HEK293 (cell line): ENCODE measurements around the gene NUP107.

Experiments
- CTCF ChIA-PET: fragments of 350-600 bp; formaldehyde crosslinking; extraction: SDS; loops from one replicate; lab custom pipeline; 2021; ENCODE audit warnings: antibody characterized with exemption; lab: Yijun Ruan, JAX
- POLR2A ChIA-PET: fragments of 300-600 bp; formaldehyde crosslinking; extraction: SDS; loops from one replicate; lab custom pipeline; 2020; ENCODE audit warnings: antibody characterized with exemption, inconsistent platforms; lab: Yijun Ruan, JAX
- H3K27ac ChIP-seq: fragments of 200-500 bp; sonication (Bioruptor generic); 2 replicates; pipeline ENCODE4 v1.5.1; 2014; ENCODE audit warnings: low read depth, low read length, control low read depth, inconsistent platforms; ENCODE audit errors: extremely low read depth
- H3K36me3 ChIP-seq, 2 experiments: fragments of 200-500 bp in 1 of 2; sonication (Bioruptor generic) in 1 of 2; 1 replicate in 1 of 2; 2 replicates in 1 of 2; pipeline ENCODE4 v1.5.1; 2014 to 2017; ENCODE audit warnings: inconsistent platforms in 2 of 2, low read length in 2 of 2; ENCODE audit not compliant: control insufficient read depth in 2 of 2, insufficient read depth in 1 of 2
- H3K4me1 ChIP-seq: fragments of 200-500 bp; sonication (Bioruptor generic); 2 replicates; pipeline ENCODE4 v1.5.1; 2014; ENCODE audit warnings: mild to moderate bottlenecking, low read length, inconsistent platforms; ENCODE audit not compliant: control insufficient read depth, insufficient read depth
- H3K4me3 ChIP-seq: 2 replicates; pipeline ENCODE4 v1.5.1; 2011; ENCODE audit warnings: low read depth, mild to moderate bottlenecking, control low read depth, low read length, moderate library complexity
- H3K9me3 ChIP-seq: fragments of 200-500 bp; sonication (Bioruptor generic); 2 replicates; pipeline ENCODE4 v1.5.1; 2014; ENCODE audit warnings: low read depth, low read length, inconsistent platforms; ENCODE audit not compliant: control insufficient read depth, insufficient read depth
- BCL11B ChIP-seq: fragments of 450-650 bp; formaldehyde crosslinking; IDR thresholded peaks from 2 replicates; pipeline ENCODE4 v1.5.1; 2016; ENCODE audit warnings: low read depth, missing biosample characterization, missing genetic modification characterization
- HOXA7 ChIP-seq: sonication (generic); formaldehyde crosslinking; IDR thresholded peaks from 2 replicates; pipeline ENCODE4 v1.8.1; 2022; ENCODE audit warnings: missing genetic modification reagents, borderline replicate concordance
- SP2 ChIP-seq: fragments of 450-650 bp; formaldehyde crosslinking; IDR thresholded peaks from 2 replicates; pipeline ENCODE4 v1.5.1; 2016; ENCODE audit warnings: missing biosample characterization, missing genetic modification characterization
- TCF7L2 ChIP-seq: IDR thresholded peaks from 2 replicates; pipeline ENCODE4 v1.6.1; 2011; ENCODE audit warnings: low read depth, mild to moderate bottlenecking, inconsistent platforms, low read length, moderate library complexity, borderline replicate concordance
- ZBTB7A ChIP-seq: fragments of 450-650 bp; formaldehyde crosslinking; IDR thresholded peaks from 2 replicates; pipeline ENCODE4 v1.5.1; 2016; ENCODE audit warnings: low read depth, missing biosample characterization, missing genetic modification characterization
- ZFP3 ChIP-seq: fragments of 450-650 bp; formaldehyde crosslinking; IDR thresholded peaks from 2 replicates; pipeline ENCODE4 v1.5.1; 2016; ENCODE audit warnings: low read depth, missing biosample characterization, missing genetic modification characterization
- ZNF10 ChIP-seq: fragments of 450-650 bp; formaldehyde crosslinking; IDR thresholded peaks from 2 replicates; pipeline ENCODE4 v1.5.1; 2017; ENCODE audit warnings: missing biosample characterization, missing genetic modification characterization
- ZNF132 ChIP-seq: fragments of 450-650 bp; formaldehyde crosslinking; IDR thresholded peaks from 2 replicates; pipeline ENCODE4 v1.5.1; 2017; ENCODE audit warnings: missing biosample characterization, missing genetic modification characterization, borderline replicate concordance
- ZNF221 ChIP-seq: fragments of 450-650 bp; formaldehyde crosslinking; IDR thresholded peaks from 2 replicates; pipeline ENCODE4 v1.5.1; 2017; ENCODE audit warnings: missing biosample characterization, missing genetic modification characterization, borderline replicate concordance
- ZNF37A ChIP-seq: fragments of 450-650 bp; IDR thresholded peaks from 2 replicates; pipeline ENCODE4 v1.5.1; 2018; ENCODE audit warnings: missing biosample characterization, missing genetic modification characterization
- ZNF394 ChIP-seq: fragments of 450-650 bp; formaldehyde crosslinking; IDR thresholded peaks from 2 replicates; pipeline ENCODE4 v1.5.1; 2016; ENCODE audit warnings: missing biosample characterization, missing genetic modification characterization, mild to moderate bottlenecking, moderate library complexity, borderline replicate concordance
- ZNF426 ChIP-seq: fragments of 450-650 bp; formaldehyde crosslinking; IDR thresholded peaks from 2 replicates; pipeline ENCODE4 v1.5.1; 2017; ENCODE audit warnings: missing biosample characterization, missing genetic modification characterization, mild to moderate bottlenecking, inconsistent platforms, moderate library complexity
- ZNF521 ChIP-seq: fragments of 450-650 bp; formaldehyde crosslinking; IDR thresholded peaks from 2 replicates; pipeline ENCODE4 v1.5.1; 2017; ENCODE audit warnings: missing biosample characterization, mild to moderate bottlenecking, missing genetic modification characterization
- ZNF558 ChIP-seq: fragments of 450-650 bp; formaldehyde crosslinking; IDR thresholded peaks from 2 replicates; pipeline ENCODE4 v1.5.1; 2016; ENCODE audit warnings: missing biosample characterization, missing genetic modification characterization
- ZNF621 ChIP-seq: fragments of 450-650 bp; formaldehyde crosslinking; IDR thresholded peaks from 2 replicates; pipeline ENCODE4 v1.5.1; 2017; ENCODE audit warnings: missing biosample characterization, missing genetic modification characterization
- ZNF623 ChIP-seq: fragments of 450-650 bp; formaldehyde crosslinking; IDR thresholded peaks from 2 replicates; pipeline ENCODE4 v1.5.1; 2016; ENCODE audit warnings: missing biosample characterization, missing genetic modification characterization
- ZNF660 ChIP-seq: fragments of 450-650 bp; IDR thresholded peaks from 2 replicates; pipeline ENCODE4 v1.5.1; 2018; ENCODE audit warnings: missing biosample characterization, mild to moderate bottlenecking, missing genetic modification characterization
- TF ChIP-seq, protein P1 (sequence below): fragments of 450-650 bp; formaldehyde crosslinking; IDR thresholded peaks from 2 replicates; pipeline ENCODE4 v1.5.1; 2016; ENCODE audit warnings: missing biosample characterization, missing genetic modification characterization
- TF ChIP-seq, protein P2 (sequence below): fragments of 450-650 bp; formaldehyde crosslinking; IDR thresholded peaks from 2 replicates; pipeline ENCODE4 v1.5.1; 2016; ENCODE audit warnings: missing biosample characterization, missing genetic modification characterization
- TF ChIP-seq, protein P3 (sequence below): fragments of 450-650 bp; formaldehyde crosslinking; IDR thresholded peaks from 2 replicates; pipeline ENCODE4 v1.5.1; 2016; ENCODE audit warnings: missing biosample characterization, missing genetic modification characterization
- TF ChIP-seq, protein P4 (sequence below): fragments of 450-650 bp; formaldehyde crosslinking; IDR thresholded peaks from 2 replicates; pipeline ENCODE4 v1.5.1; 2016; ENCODE audit warnings: missing biosample characterization, missing genetic modification characterization, borderline replicate concordance

NUP107 gene

DNA sequence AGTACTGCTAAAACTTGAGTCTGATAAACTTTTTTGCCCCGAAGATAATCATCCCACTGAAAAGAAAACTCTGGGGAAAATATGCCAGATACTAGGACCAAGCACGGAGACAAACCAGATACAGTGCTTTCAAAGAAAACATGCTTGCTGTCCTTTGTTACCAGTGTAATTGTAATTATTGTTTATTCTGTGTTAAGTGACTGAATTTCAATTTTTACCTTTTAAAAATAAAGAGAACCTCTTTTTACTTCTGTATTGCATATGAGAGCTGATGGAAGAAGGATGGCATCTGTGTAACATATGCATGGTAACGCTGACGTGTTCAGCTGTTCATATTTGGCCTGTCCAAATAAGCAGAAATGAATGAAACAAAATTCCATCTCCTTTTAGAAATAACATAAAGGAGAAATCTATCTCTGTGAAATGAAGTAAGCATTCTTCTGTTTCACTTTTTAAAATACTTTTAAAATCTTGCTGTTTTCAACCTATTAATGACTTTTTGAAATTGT lies 81.7 kb downstream of the NUP107 start (continued):
- TF ChIP-seq ZNF521 (tag by site-specific recombination) (no peak), ZNF621 (no peak), SP2 (no peak), BCL11B (tag by site-specific recombination) (no peak), ZBTB7A (tag by site-specific recombination) (no peak), ZNF660 (tag by site-specific recombination) (no peak), ZFP3 (tag by site-specific recombination) (no peak)

DNA sequence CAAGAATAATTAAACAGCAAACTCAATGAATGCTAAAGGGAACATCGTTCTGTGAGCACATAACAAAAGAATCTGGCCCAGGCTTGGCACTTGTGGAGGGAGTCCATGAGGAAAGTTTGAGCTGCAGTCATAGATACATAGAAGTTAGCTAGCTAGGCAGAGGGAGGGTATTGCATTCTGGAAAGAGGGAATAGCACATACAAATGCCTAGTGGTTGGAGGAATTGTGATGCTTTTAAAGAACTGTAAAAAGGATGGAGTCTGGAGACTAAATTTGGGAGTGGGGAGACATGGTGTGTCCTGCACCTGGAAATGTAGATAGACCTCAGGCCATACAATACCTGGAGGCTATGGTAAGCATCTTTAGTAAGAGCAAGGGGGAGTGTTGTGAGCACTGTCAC lies 83.2 kb downstream of the NUP107 start:
- Histone ChIP-seq H3K27ac (no peak overlapping the region), H3K36me3 (peaks cover 6 to 11% of the 10 kb centered on the region in 2 experiments; a peak in 2 of 3 replicates), H3K4me1 (no peaks in the 10 kb centered on the region), H3K9me3 (no peaks in the 10 kb centered on the region), H3K4me3 (no peak overlapping the region)
- CTCF ChIA-PET = interaction anchor here (1.2 kb wide), 1 partner anchor 24 kb away, joined by 3 read pairs; the partner anchor contains the start of gene SLC35E3
- POLR2A ChIA-PET = no interaction called here
- peak; percentile 36; the same call in 1 of the 2 replicates for TF ChIP-seq ZNF623 (tag by site-specific recombination)
- no peak for TF ChIP-seq ZNF558 (tag by site-specific recombination)

DNA sequence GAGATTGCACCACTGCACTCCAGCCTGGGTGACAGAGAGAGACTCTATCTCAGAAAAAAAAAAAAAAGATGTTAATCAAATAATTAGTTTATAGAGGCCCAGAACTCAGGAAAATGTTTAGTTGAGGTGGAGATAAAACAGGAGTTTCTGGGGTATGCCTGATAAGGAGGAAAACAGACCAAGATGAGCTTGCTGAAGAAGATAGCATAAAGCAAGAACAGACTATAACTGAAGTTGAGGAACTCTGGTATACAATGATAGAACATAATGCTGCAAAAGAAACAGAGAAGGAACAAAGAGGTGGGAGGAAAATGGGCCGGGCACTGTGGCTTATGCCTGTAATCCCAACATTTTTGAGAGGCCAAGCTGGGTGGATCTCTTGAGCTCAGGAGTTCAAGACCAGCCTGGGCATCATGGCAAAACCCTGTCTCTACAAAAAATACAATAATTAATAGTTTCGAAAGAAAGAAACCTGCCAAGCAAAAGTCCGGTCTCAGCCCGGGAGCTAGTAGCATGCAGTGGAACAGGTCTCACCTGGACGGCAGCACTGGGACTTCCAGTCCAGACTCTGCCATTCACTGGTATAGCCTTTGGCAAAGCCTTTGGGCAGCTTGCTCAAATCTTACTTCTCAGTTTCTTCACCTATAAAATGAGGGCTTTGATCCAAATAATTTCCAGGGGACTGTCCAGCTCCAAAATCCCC lies 84.6 kb downstream of the NUP107 start:
- no peaks in the 10 kb centered on the region for H3K9me3 ChIP-seq
- POLR2A ChIA-PET = interaction anchor here (1.1 kb wide), 1 partner anchor 38 kb away, joined by 4 read pairs; no protein-coding TSS in a partner anchor
- H3K36me3 ChIP-seq = peaks cover 6 to 7% of the 10 kb centered on the region in 2 experiments; a peak in 2 of 3 replicates
- TF ChIP-seq ZNF37A (tag by site-specific recombination) (no peak), ZNF10 (no peak), TCF7L2 (no peak), ZNF394 (tag by site-specific recombination) (no peak)
- TF ChIP-seq, protein P1, sequence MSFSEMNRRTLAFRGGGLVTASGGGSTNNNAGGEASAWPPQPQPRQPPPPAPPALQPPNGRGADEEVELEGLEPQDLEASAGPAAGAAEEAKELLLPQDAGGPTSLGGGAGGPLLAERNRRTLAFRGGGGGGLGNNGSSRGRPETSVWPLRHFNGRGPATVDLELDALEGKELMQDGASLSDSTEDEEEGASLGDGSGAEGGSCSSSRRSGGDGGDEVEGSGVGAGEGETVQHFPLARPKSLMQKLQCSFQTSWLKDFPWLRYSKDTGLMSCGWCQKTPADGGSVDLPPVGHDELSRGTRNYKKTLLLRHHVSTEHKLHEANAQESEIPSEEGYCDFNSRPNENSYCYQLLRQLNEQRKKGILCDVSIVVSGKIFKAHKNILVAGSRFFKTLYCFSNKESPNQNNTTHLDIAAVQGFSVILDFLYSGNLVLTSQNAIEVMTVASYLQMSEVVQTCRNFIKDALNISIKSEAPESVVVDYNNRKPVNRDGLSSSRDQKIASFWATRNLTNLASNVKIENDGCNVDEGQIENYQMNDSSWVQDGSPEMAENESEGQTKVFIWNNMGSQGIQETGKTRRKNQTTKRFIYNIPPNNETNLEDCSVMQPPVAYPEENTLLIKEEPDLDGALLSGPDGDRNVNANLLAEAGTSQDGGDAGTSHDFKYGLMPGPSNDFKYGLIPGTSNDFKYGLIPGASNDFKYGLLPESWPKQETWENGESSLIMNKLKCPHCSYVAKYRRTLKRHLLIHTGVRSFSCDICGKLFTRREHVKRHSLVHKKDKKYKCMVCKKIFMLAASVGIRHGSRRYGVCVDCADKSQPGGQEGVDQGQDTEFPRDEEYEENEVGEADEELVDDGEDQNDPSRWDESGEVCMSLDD (tag by site-specific recombination) = no peak
- TF ChIP-seq, protein P2, sequence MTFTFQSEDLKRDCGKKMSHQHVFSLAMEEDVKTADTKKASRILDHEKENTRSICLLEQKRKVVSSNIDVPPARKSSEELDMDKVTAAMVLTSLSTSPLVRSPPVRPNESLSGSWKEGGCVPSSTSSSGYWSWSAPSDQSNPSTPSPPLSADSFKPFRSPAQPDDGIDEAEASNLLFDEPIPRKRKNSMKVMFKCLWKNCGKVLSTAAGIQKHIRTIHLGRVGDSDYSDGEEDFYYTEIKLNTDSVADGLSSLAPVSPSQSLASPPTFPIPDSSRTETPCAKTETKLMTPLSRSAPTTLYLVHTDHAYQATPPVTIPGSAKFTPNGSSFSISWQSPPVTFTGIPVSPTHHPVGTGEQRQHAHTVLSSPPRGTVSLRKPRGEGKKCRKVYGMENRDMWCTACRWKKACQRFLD (tag by site-specific recombination) = no peak
- TF ChIP-seq, all 188 proteins: peak for 0
- H3K4me3 ChIP-seq = no peak overlapping the region
- no peak overlapping the region for H3K27ac ChIP-seq
- CTCF ChIA-PET = interaction anchor here (0.7 kb wide), 1 partner anchor 9 kb away, joined by 3 read pairs; no protein-coding TSS in a partner anchor
- H3K4me1 ChIP-seq = no peaks in the 10 kb centered on the region

DNA sequence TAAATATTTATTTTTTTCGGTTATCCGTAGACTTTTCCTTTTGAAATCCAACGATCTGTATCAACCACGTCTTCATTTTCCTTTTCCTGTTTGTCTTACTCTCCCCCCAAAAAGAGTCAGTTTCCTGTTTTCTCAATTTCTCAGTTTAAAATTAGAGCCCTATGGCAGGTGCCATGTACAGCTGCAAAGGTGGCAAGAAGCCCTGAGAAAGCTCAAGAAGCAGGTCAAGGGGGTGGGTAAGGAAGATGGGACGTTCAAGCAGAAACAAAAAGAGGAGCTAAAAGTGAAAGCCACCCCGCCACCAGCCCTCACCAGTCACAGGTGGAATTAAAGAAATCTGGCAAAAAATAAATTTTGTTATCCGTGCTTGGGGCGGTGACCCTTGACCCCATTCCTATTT lies 85.9 kb downstream of the NUP107 start:
- CTCF ChIA-PET = no interaction called here
- POLR2A ChIA-PET = no interaction called here
- Histone ChIP-seq H3K4me3 (no peak overlapping the region), H3K4me1 (no peaks in the 10 kb centered on the region), H3K27ac (no peak overlapping the region), H3K9me3 (no peaks in the 10 kb centered on the region), H3K36me3 (no peaks in the 10 kb centered on the region)
- TF ChIP-seq ZNF426 (no peak), ZNF132 (tag by site-specific recombination) (no peak), ZNF221 (tag by site-specific recombination) (no peak), HOXA7 (no peak)
- TF ChIP-seq, protein P3, sequence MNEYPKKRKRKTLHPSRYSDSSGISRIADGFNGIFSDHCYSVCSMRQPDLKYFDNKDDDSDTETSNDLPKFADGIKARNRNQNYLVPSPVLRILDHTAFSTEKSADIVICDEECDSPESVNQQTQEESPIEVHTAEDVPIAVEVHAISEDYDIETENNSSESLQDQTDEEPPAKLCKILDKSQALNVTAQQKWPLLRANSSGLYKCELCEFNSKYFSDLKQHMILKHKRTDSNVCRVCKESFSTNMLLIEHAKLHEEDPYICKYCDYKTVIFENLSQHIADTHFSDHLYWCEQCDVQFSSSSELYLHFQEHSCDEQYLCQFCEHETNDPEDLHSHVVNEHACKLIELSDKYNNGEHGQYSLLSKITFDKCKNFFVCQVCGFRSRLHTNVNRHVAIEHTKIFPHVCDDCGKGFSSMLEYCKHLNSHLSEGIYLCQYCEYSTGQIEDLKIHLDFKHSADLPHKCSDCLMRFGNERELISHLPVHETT (tag by site-specific recombination) = no peak
- TF ChIP-seq, protein P4, sequence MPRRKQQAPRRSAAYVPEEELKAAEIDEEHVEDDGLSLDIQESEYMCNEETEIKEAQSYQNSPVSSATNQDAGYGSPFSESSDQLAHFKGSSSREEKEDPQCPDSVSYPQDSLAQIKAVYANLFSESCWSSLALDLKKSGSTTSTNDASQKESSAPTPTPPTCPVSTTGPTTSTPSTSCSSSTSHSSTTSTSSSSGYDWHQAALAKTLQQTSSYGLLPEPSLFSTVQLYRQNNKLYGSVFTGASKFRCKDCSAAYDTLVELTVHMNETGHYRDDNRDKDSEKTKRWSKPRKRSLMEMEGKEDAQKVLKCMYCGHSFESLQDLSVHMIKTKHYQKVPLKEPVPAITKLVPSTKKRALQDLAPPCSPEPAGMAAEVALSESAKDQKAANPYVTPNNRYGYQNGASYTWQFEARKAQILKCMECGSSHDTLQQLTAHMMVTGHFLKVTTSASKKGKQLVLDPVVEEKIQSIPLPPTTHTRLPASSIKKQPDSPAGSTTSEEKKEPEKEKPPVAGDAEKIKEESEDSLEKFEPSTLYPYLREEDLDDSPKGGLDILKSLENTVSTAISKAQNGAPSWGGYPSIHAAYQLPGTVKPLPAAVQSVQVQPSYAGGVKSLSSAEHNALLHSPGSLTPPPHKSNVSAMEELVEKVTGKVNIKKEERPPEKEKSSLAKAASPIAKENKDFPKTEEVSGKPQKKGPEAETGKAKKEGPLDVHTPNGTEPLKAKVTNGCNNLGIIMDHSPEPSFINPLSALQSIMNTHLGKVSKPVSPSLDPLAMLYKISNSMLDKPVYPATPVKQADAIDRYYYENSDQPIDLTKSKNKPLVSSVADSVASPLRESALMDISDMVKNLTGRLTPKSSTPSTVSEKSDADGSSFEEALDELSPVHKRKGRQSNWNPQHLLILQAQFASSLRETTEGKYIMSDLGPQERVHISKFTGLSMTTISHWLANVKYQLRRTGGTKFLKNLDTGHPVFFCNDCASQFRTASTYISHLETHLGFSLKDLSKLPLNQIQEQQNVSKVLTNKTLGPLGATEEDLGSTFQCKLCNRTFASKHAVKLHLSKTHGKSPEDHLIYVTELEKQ (tag by site-specific recombination) = no peak
